Measurements from ENCODE around the gene C8G. TPM values are rescaled to one million over a fixed set of nuclear protein-coding genes. Genes with fewer than 3 reads are reported as not detected.

Gene C8G
- total RNA-seq, 1 donor from 2014 or later = 0.79 TPM

- no peak for TF ChIP-seq CTCF (IDR thresholded peaks at IDR 0.05; ENCODE audit: insufficient read depth, low read length, severe bottlenecking)
- FAIRE-seq = peak; percentile 88
- DNase-seq (ENCODE audit: low read depth) = no peak
- Histone ChIP-seq H3K36me3 (ENCODE audit: control insufficient read depth, insufficient read depth, low read length) (peaks cover 21% of the 10 kb centered on the region), H3K4me3 (ENCODE audit: low read depth, low read length) (no peak overlapping the region), H3K27me3 (ENCODE audit: control insufficient read depth, insufficient read depth, low read length) (no peaks in the 10 kb centered on the region)
Observed at GRCh38 chr9:136939996-136940525, 5.0 kb upstream of the C8G start.

GRCh38 chr9:136940526-136941230, 4.4 kb upstream of the C8G start:
- FAIRE-seq (no peak), DNase-seq (ENCODE audit: low read depth) (no peak)
- peaks cover 21% of the 10 kb centered on the region for H3K36me3 ChIP-seq (ENCODE audit: control insufficient read depth, insufficient read depth, low read length)
- no peak overlapping the region for H3K4me3 ChIP-seq (ENCODE audit: low read depth, low read length)
- no peaks in the 10 kb centered on the region for H3K27me3 ChIP-seq (ENCODE audit: control insufficient read depth, insufficient read depth, low read length)
- no peak for TF ChIP-seq CTCF (IDR thresholded peaks at IDR 0.05; ENCODE audit: insufficient read depth, low read length, severe bottlenecking)

- peaks cover 21% of the 10 kb centered on the region for H3K36me3 ChIP-seq (ENCODE audit: control insufficient read depth, insufficient read depth, low read length)
Observed at GRCh38 chr9:136941231-136942111, 3.6 kb upstream of the C8G start.

GRCh38 chr9:136942112-136942880, 2.7 kb upstream of the C8G start:
- H3K4me3 ChIP-seq (ENCODE audit: low read depth, low read length) = no peak overlapping the region
- no peaks in the 10 kb centered on the region for H3K27me3 ChIP-seq (ENCODE audit: control insufficient read depth, insufficient read depth, low read length)
- no peak for TF ChIP-seq CTCF (IDR thresholded peaks at IDR 0.05; ENCODE audit: insufficient read depth, low read length, severe bottlenecking)
- no peak for DNase-seq (ENCODE audit: low read depth)
- no peak for FAIRE-seq
- peaks cover 21% of the 10 kb centered on the region for H3K36me3 ChIP-seq (ENCODE audit: control insufficient read depth, insufficient read depth, low read length)

More at GRCh38 chr9:136941231-136942111, 3.6 kb upstream of the C8G start:
- H3K27me3 ChIP-seq (ENCODE audit: control insufficient read depth, insufficient read depth, low read length) = no peaks in the 10 kb centered on the region
- DNase-seq (ENCODE audit: low read depth) = no peak
- no peak for FAIRE-seq
- TF ChIP-seq CTCF (IDR thresholded peaks at IDR 0.05; ENCODE audit: insufficient read depth, low read length, severe bottlenecking) = no peak
- H3K4me3 ChIP-seq (ENCODE audit: low read depth, low read length) = no peak overlapping the region

GRCh38 chr9:136942881-136943230, 2.2 kb upstream of the C8G start:
- Histone ChIP-seq H3K36me3 (ENCODE audit: control insufficient read depth, insufficient read depth, low read length) (peaks cover 21% of the 10 kb centered on the region), H3K4me3 (ENCODE audit: low read depth, low read length) (no peak overlapping the region), H3K27me3 (ENCODE audit: control insufficient read depth, insufficient read depth, low read length) (no peaks in the 10 kb centered on the region)
- FAIRE-seq (no peak), DNase-seq (ENCODE audit: low read depth) (no peak)
- no peak for TF ChIP-seq CTCF (IDR thresholded peaks at IDR 0.05; ENCODE audit: insufficient read depth, low read length, severe bottlenecking)
